Activated T-helper 9 cell treated with anti-CD3 and anti-CD28 coated beads, Interleukin-2, amount 50 U/mL, for 16 hours (primary cell): ENCODE data around the gene RAC3.

ENCODE experiments used
- DNase-seq: peaks from one replicate; pipeline ENCODE4 v3.0.0-alpha.2; 2020; ENCODE audit warnings: low read depth

The RAC3 gene

GRCh38 chr17:81999587-81999975 is 31.9 kb upstream of the RAC3 start:
- no peak for DNase-seq

GRCh38 chr17:81999976-82000802 is 31.3 kb upstream of the RAC3 start:
- no peak for DNase-seq

GRCh38 chr17:82000803-82001570 is 30.5 kb upstream of the RAC3 start:
- DNase-seq, result no peak

- no peak for DNase-seq
These were observed 29.9 kb upstream of the RAC3 start for GRCh38 chr17:82001571-82002056.

- DNase-seq, result peak; percentile 36
These were observed 27.8 kb upstream of the RAC3 start for GRCh38 chr17:82003411-82004381.

- no peak for DNase-seq
These were observed 26.7 kb upstream of the RAC3 start for GRCh38 chr17:82004517-82005455.

GRCh38 chr17:82005701-82006348 is 25.7 kb upstream of the RAC3 start:
- DNase-seq, result no peak

- DNase-seq, result no peak
These were observed 24.8 kb upstream of the RAC3 start for GRCh38 chr17:82006468-82007227.

- no peak for DNase-seq
These were observed 24.3 kb upstream of the RAC3 start for GRCh38 chr17:82007228-82007494.

GRCh38 chr17:82007495-82008257 is 23.8 kb upstream of the RAC3 start:
- DNase-seq, result no peak

- DNase-seq, result no peak
These were observed 23.1 kb upstream of the RAC3 start for GRCh38 chr17:82008258-82008940.

- no peak for DNase-seq
These were observed 22.5 kb upstream of the RAC3 start for GRCh38 chr17:82008941-82009405.

- no peak for DNase-seq
These were observed 22.1 kb upstream of the RAC3 start for GRCh38 chr17:82009413-82009812.

GRCh38 chr17:82010575-82011525 is 20.6 kb upstream of the RAC3 start:
- DNase-seq, result no peak

- DNase-seq, result no peak
These were observed 19.8 kb upstream of the RAC3 start for GRCh38 chr17:82011617-82012187.

GRCh38 chr17:82012261-82012639 is 19.2 kb upstream of the RAC3 start:
- DNase-seq, result no peak
